ENCODE results near the gene SLC30A3.
A peak's percentile ranks its signal among the peaks of the same experiment; 100 is the strongest.
"Not testable (repeated sequence)": the region's sequence is repeated elsewhere in the genome, so short reads cannot be mapped to it uniquely, and the experiment has no call there.

The SLC30A3 gene

GRCh38 chr2:27262379-27263286 is at the start of gene SLC30A3:
SLC30A3 (minus strand) TSS chr2:27263047; CDS start chr2:27262906, 141 bp downstream.
- DNase-seq = peak in 32 of 56 donors; percentile 5 to 72 (median 43)

- no peak for DNase-seq
Measured at GRCh38 chr2:27312152-27312551, 49.3 kb upstream of the SLC30A3 start.

- no peak for DNase-seq
Measured at GRCh38 chr2:27309651-27310050, 46.8 kb upstream of the SLC30A3 start.

- DNase-seq = peak in 1 of 56 donors; percentile 14
Measured at GRCh38 chr2:27308359-27308881, 45.6 kb upstream of the SLC30A3 start, which contains the start of gene UCN. UCN (minus strand) TSS chr2:27308445; CDS start chr2:27307895, 550 bp downstream.

GRCh38 chr2:27307545-27308358 is 44.9 kb upstream of the SLC30A3 start:
- no peak for DNase-seq

GRCh38 chr2:27307287-27307544 is 44.4 kb upstream of the SLC30A3 start:
- DNase-seq = no peak

GRCh38 chr2:27306573-27307286 is 43.9 kb upstream of the SLC30A3 start:
- no peak for DNase-seq

GRCh38 chr2:27306136-27306535 is 43.3 kb upstream of the SLC30A3 start:
- DNase-seq = no peak

GRCh38 chr2:27305516-27305915 is 42.7 kb upstream of the SLC30A3 start:
- DNase-seq = no peak

- DNase-seq = no peak
Measured at GRCh38 chr2:27304488-27305240, 41.8 kb upstream of the SLC30A3 start.

GRCh38 chr2:27303093-27304025 is 40.5 kb upstream of the SLC30A3 start:
- DNase-seq = peak in 15 of 56 donors; percentile 2 to 55 (median 18)

- not testable (repeated sequence) for DNase-seq
Measured at GRCh38 chr2:27300606-27301005, 37.8 kb upstream of the SLC30A3 start.

- DNase-seq = no peak
Measured at GRCh38 chr2:27298391-27299080, 35.7 kb upstream of the SLC30A3 start.

GRCh38 chr2:27297195-27297594 is 34.3 kb upstream of the SLC30A3 start:
- no peak for DNase-seq

GRCh38 chr2:27296481-27296880 is 33.6 kb upstream of the SLC30A3 start:
- no peak for DNase-seq

GRCh38 chr2:27294928-27295327 is 32.1 kb upstream of the SLC30A3 start:
- no peak for DNase-seq

GRCh38 chr2:27291865-27292264 is 29.0 kb upstream of the SLC30A3 start:
- DNase-seq = no peak

GRCh38 chr2:27290549-27290948 is 27.7 kb upstream of the SLC30A3 start:
- DNase-seq = no peak

GRCh38 chr2:27288610-27289009 is 25.8 kb upstream of the SLC30A3 start:
- no peak for DNase-seq
